ENCODE data around the gene CASTOR1.

CASTOR1 gene

GRCh38 chr22:30318799-30319419, 29.6 kb upstream of the CASTOR1 start:
- no peak for DNase-seq

- DNase-seq = no peak
These were observed 28.5 kb upstream of the CASTOR1 start for GRCh38 chr22:30317778-30318177.

- no peak for DNase-seq
These were observed 26.8 kb upstream of the CASTOR1 start for GRCh38 chr22:30315962-30316576.

- DNase-seq = no peak
These were observed 25.6 kb upstream of the CASTOR1 start for GRCh38 chr22:30314915-30315314.

- DNase-seq = no peak
These were observed 24.4 kb upstream of the CASTOR1 start for GRCh38 chr22:30313527-30314363.

- DNase-seq = no peak
These were observed 22.7 kb upstream of the CASTOR1 start for GRCh38 chr22:30312053-30312452.

- DNase-seq = no peak
These were observed 21.8 kb upstream of the CASTOR1 start for GRCh38 chr22:30310881-30311771.

- DNase-seq = no peak
These were observed 20.8 kb upstream of the CASTOR1 start for GRCh38 chr22:30309951-30310741.

GRCh38 chr22:30308518-30309230, 19.4 kb upstream of the CASTOR1 start:
- DNase-seq = no peak

GRCh38 chr22:30308093-30308492, 18.8 kb upstream of the CASTOR1 start:
- no peak for DNase-seq

GRCh38 chr22:30307041-30307574, 17.8 kb upstream of the CASTOR1 start:
- no peak for DNase-seq

- DNase-seq = no peak
These were observed 17.3 kb upstream of the CASTOR1 start for GRCh38 chr22:30306627-30307011.

- no peak for DNase-seq
These were observed 16.8 kb upstream of the CASTOR1 start for GRCh38 chr22:30305906-30306626.

GRCh38 chr22:30305519-30305905, 16.2 kb upstream of the CASTOR1 start:
- no peak for DNase-seq

- DNase-seq = no peak
These were observed 15.4 kb upstream of the CASTOR1 start for GRCh38 chr22:30304495-30305244.

- no peak for DNase-seq
These were observed 13.5 kb upstream of the CASTOR1 start for GRCh38 chr22:30302810-30303138.

GRCh38 chr22:30301995-30302809, 12.9 kb upstream of the CASTOR1 start:
- DNase-seq = no peak

GRCh38 chr22:30299322-30299721, 10.0 kb upstream of the CASTOR1 start:
- DNase-seq = no peak
